Measurements from ENCODE around the gene TRIM74.
"Not testable (repeated sequence)": the region's sequence is repeated elsewhere in the genome, so short reads cannot be mapped to it uniquely, and the experiment has no call there.

The TRIM74 gene

GRCh38 chr7:72968980-72969516 lies at the start of gene TRIM74:
Gene TRIM74 (minus strand): TSS chr7:72969466. CDS start chr7:72966157, 3,309 bp downstream.
- not testable (repeated sequence) for DNase-seq

DNA sequence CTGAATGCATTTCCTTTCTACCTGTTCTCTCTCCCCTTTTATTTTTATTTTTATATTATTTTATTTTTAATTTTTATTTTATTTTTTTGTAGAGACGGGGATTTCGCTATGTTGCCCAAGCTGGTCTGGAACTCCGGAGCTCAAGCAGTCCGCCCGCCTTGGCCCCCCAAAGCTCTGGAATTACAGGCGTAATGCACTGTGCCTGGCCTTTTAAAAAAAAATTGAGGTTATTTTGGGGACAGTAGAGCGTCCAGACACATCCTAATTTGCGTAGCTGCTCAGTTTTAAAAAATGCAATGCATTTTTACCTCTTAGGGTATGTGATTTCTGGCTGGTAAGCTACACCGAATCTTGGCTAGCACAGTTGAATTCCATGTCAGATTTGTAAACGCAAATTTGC lies 37.2 kb upstream of the TRIM74 start:
- not testable (repeated sequence) for DNase-seq

DNA sequence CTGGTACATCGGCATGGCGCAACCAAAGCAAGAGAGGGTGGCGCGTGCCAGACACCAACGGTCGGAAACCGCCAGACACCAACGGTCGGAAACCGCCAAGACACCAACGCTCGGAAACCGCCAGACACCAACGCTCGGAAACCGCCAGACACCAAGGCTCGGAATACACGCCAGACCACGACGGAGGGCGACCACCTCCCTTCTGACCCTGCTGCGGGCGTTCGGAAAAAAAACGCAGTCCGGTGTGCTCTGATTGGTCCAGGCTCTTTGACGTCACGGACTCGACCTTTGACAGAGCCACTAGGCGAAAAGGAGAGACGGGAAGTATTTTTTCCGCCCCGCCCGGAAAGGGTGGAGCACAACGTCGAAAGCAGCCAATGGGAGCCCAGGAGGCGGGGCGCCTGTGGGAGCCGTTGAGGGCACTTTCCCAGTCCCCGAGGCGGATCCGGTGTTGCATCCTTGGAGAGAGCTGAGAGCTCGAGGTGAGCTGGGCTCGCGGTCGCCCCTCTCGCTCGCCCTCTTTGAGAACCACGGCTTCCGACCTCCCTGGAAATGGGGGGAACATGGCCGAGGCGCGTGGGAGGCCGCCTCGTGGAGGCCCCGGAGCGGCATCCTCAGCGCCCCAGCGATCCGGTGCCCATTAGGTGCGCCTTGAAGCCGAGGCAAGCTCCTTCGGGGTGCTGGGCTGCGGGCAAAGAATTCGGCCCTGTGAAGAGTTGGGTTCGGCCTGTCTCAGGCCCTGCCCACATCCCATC lies 36.6 kb upstream of the TRIM74 start:
- not testable (repeated sequence) for DNase-seq

DNA sequence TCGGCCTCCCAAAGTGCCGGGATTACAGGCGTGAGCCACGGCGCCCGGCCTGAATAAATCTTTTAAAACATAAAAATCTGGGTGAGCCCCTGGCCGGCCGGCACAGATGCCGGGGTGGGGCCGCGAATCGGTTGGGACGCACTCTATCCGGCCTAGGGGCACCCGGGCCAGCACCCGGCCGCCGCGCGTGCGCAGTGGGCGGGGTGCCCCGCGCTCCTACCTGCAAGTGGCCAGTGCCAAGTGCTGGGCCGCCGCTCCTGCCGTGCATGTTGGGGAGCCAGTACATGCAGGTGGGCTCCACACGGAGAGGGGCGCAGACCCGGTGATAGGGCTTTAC lies 36.1 kb upstream of the TRIM74 start:
- not testable (repeated sequence) for DNase-seq

GRCh38 chr7:72997887-72998468 lies 28.7 kb upstream of the TRIM74 start:
- DNase-seq, result not testable (repeated sequence)

- DNase-seq, result not testable (repeated sequence)
These were observed 28.2 kb upstream of the TRIM74 start for GRCh38 chr7:72997447-72997846.

DNA sequence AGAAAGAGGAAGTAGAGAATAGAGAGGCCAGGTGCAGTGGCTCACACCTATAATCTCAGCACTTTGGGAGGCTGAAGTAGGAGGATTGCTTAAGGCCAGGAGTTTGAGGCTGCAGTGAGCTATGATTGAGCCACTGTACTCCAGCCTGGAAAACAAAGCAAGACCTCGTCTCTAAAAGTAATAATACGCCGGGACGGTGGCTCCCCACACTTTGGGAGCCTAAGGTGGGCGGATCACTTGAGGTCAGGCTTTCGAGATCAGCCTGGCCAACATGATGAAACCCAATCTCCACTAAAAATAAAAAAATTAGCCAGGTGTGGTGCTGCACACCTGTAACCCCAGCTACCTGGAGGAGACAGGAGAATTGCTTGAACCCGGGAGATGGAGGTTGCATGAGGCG lies 26.2 kb upstream of the TRIM74 start:
- DNase-seq, result not testable (repeated sequence)

DNA sequence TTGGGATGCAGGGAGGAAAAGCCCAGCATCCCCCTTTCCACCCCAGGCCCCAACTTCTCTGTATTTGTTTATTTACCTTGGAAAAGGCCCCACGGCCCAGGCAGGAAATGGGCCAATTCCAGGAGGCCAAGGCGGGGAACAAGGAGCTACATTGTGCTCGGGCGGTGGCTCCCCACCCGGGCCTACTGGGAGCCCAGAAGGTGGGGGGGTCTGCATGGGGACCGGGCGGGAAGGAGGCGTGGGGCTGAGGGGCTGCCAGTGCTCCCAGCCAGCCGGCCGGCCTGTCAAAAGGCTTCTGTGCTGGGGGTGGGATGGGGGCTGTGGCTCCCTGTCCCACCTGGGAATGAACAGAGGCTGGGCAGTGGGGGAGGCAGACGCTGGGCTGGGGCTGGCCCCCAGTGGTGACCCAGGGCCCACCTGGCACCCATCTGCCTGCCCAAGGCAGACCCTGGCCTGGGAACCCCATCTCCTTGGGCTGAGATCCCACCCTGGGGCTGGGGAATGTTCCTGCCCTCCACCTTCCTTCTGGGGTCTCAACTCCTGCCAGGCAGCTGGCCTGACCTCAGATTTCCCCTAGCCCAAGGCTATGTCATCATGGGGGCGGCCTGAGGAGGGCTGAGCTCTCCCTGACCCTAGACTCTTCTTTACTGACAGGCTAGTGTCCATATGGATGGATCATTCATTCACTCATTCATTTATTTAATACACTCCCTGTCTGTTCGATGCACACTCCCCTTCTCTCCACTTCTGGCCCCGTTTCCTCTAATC lies 21.1 kb upstream of the TRIM74 start:
- not testable (repeated sequence) for DNase-seq

GRCh38 chr7:72982084-72982483 lies 12.8 kb upstream of the TRIM74 start:
- not testable (repeated sequence) for DNase-seq

DNA sequence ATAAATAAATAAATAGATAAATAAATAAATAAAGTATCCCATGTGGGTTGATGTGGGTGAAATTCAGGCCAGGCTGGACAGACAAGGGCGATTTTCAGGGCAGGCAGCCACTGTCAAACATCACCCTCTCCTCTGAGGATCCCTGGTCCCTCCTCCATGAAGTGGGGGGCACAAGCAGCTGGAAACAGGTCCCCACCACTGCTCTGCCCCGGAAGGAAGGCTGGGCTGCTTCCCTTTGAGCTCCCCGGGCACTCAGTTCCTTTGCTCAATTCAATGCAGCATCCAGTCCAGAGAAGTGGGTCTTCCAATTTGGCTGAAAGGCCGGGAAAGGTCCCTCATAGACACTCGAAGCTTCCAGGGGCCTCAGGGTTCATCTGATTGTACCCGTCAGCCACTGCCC lies 11.1 kb upstream of the TRIM74 start:
- DNase-seq, result not testable (repeated sequence)

- DNase-seq, result not testable (repeated sequence)
These were observed 7.2 kb upstream of the TRIM74 start for GRCh38 chr7:72976434-72976833.

GRCh38 chr7:72975656-72976286 lies 6.5 kb upstream of the TRIM74 start:
- DNase-seq, result not testable (repeated sequence)

- not testable (repeated sequence) for DNase-seq
These were observed 5.5 kb upstream of the TRIM74 start for GRCh38 chr7:72974781-72975180.

- not testable (repeated sequence) for DNase-seq
These were observed 2.2 kb upstream of the TRIM74 start for GRCh38 chr7:72971505-72971904.

GRCh38 chr7:72969688-72970087 lies 422 bp upstream of the TRIM74 start:
- not testable (repeated sequence) for DNase-seq

DNA sequence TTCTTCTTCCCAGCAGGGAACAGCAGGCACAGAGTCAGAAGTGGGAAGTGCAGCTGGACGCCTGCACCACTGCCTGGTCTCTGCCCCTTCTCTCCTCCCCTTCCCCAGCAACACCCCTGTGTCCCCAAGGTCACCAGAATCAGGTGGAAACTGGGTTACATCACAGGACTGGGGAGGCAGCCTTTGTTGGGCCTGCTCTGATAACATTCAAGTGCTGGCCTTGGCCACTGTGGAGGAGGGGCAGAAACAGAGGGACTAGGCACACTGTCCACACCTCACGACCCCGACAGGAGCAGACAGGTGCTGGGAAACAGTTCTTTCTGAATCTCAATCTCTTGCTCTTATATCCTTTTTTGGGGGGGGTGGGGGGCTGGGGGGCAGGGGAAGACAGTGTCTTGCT lies 2.4 kb downstream of the TRIM74 start:
- not testable (repeated sequence) for DNase-seq

GRCh38 chr7:72965186-72965975 lies 3.9 kb downstream of the TRIM74 start:
- not testable (repeated sequence) for DNase-seq

GRCh38 chr7:72963056-72963455 lies 6.2 kb downstream of the TRIM74 start:
- not testable (repeated sequence) for DNase-seq

- not testable (repeated sequence) for DNase-seq
These were observed 8.0 kb downstream of the TRIM74 start for GRCh38 chr7:72961346-72961650.

DNA sequence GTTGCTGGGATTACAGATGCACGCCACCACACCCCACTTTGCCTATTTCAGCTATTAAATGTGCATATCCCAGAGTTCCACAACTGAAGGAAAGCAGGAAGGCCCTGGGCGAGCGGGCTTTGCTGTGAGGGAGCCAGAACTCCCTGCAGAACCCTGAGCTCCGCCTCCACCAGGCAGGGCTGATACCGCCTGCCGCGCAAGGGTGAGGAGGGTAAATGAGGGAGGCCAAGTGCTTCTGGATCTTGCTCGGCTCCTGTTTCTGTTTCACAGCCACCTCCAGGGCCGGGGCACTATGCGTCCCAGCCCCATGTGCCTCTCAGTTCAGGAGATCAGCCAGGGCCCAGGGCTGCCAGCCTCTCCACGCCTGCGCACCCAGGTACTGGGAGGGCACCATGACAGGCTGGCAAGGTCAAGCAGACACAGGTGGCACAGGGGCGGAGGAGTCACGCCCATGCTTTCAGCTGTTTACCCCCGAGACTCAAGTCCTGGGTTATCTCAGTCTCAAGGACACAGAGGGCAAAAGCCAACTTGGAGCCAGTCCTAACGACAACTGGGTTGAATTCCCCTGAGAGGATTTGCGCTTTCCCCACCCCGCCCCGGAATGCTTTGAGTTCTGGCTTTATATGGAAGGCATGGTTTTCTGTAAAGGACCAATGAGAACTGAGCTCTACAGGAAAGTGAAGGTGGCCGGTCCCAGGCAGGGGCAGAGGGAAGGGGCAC lies 8.5 kb downstream of the TRIM74 start:
- DNase-seq, result not testable (repeated sequence)

DNA sequence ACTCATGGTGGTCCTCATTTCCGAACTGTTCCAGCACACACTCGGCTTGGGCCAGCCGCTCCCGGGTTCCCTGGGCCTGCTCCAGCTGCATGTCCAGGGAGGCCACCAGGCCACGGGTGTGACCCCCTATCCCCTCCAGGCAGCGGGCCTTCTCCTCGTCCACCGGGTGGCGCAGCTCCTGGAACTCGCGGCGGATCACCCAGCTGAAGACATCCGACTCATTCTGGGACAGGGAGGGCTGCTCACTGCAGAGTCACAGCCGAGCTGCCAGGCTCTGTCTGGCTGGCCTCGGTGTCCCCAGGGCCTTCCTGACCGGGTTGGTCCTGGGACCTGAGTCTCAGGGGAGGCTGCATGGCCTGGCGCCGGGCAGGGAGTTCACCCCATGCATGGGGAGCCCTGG lies 9.2 kb downstream of the TRIM74 start:
- DNase-seq, result not testable (repeated sequence)

All from DMS79 (cell line).